Measurements from ENCODE around the gene MIGA2.

MIGA2 gene

DNA sequence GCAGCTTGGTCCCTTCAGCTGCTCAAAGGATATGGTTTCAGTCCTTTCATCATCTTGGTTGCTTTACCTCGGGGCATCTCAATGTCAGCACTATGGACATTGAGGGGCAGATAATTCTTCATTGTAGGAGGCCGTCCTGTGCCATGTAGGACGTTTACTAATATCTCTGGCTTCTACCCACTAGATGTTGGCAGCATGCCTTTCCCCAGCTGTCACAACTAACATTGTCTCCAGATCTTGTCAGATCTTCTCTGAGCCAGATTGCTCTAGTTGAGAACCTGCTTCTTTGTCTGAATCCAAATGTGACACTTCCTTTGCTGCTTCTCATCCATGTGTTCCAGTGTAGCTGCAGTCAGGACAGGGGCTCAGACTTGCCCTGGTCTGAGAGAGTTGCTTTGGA is 85.1 kb downstream of the MIGA2 start:
- H3K4me3 ChIP-seq (ENCODE audit: control insufficient read depth, low read depth, low read length): no peak overlapping the region
- TF ChIP-seq, protein P1, sequence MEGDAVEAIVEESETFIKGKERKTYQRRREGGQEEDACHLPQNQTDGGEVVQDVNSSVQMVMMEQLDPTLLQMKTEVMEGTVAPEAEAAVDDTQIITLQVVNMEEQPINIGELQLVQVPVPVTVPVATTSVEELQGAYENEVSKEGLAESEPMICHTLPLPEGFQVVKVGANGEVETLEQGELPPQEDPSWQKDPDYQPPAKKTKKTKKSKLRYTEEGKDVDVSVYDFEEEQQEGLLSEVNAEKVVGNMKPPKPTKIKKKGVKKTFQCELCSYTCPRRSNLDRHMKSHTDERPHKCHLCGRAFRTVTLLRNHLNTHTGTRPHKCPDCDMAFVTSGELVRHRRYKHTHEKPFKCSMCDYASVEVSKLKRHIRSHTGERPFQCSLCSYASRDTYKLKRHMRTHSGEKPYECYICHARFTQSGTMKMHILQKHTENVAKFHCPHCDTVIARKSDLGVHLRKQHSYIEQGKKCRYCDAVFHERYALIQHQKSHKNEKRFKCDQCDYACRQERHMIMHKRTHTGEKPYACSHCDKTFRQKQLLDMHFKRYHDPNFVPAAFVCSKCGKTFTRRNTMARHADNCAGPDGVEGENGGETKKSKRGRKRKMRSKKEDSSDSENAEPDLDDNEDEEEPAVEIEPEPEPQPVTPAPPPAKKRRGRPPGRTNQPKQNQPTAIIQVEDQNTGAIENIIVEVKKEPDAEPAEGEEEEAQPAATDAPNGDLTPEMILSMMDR (IDR thresholded peaks at IDR 0.05; ENCODE audit: control insufficient read depth, insufficient read depth, low read depth, low read length, missing control alignments): no peak
- no peak for DNase-seq (ENCODE audit: low read depth)
